Activated T-cell treated with anti-CD3 and anti-CD28 coated beads for 4 hours (primary cell): ENCODE measurements around the gene KANK2.
A peak's percentile ranks its signal among the peaks of the same experiment; 100 is the strongest.
"Not testable (repeated sequence)": the region's sequence is repeated elsewhere in the genome, so short reads cannot be mapped to it uniquely, and the experiment has no call there.

Source experiments
- DNase-seq: peaks from one replicate; pipeline ENCODE4 v3.0.0-alpha.2; 2020

KANK2 gene

DNA sequence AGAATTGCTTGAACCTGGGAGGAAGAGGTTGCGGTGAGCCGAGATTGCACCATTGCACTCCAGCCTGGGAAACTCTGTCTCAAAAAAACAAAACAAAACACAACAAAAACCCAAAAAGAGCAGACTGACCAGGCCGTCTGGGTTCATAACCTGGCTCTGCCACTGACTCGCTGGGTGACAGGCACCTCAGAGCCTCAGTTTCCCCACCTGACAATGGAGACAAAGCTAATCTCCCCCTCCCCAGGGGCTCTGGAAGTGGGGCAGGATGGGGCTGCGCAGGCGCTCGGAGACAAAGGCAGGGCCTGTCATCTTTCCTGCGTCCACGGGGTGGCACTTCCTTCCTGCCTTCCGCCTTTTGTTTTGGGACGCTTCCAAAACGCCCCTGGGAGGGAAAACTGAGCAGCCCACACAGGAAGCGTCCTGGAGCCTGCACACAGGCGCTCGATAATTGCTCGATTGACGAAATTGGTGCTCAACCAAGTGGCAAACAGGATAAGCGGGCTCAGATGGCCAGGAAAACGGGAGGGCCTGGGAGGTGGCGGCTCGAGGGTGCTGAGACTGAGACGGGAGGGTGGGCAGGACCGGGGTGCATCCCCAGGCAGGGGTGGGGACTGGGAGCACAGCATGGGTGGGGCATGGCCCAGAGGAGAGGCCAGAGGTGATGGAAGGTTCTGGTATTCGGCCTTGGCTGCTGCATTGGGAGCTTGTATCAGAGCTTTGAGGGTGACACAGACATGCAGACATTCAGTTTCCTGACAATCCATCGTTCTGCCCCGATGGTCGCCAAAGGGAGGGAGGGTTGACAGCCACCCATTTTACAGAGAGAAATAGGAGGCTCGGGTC lies 59.6 kb downstream of the KANK2 start:
- DNase-seq: peak; percentile 13

DNA sequence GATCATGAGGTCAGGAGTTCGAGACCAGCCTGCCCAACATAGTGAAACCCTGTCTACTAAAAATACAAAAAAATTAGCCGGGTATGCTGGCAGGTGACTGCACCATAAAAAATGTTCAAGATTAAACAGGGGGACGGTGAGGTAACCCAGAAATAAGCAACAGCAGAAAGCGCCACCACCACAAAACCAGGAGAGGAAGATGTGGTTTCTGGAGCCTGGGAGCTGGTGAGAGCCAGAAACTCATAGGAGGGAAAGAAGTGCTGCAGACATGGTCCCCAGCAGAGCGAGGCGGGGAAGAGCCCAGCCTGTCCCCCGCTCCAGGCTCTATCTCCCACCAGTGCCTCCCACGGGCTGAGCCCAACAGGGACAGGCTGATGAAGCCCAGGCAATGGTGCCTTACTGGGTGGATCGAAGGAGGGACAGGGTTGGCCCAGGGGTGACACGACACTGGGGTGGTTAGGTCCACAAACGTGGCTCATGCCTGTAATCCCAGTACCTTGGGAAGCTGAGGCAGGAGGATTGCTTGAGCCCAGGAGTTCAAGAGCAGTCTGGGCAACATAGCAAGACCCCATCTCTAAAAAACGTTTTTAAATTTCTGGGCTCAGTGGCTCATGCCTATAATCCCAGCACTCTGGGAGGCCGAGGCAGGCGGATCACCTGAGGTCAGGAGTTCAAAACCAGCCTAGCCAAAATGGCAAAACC lies 60.8 kb downstream of the KANK2 start:
- DNase-seq: no peak

DNA sequence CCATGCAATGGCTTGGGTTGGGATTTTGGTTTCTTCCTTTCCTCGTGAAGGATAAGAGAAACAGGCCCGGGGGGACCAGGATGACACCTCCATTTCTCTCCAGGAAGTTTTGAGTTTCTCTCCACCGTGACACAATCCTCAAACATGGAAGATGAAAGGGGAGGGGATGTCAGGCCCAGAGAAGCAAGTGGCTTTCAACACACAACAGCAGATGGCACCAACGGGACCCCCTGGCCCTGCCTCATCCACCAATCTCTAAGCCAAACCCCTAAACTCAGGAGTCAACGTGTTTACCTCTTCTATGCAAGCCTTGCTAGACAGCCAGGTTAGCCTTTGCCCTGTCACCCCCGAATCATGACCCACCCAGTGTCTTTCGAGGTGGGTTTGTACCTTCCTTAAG lies 65.9 kb downstream of the KANK2 start:
- DNase-seq: no peak

DNA sequence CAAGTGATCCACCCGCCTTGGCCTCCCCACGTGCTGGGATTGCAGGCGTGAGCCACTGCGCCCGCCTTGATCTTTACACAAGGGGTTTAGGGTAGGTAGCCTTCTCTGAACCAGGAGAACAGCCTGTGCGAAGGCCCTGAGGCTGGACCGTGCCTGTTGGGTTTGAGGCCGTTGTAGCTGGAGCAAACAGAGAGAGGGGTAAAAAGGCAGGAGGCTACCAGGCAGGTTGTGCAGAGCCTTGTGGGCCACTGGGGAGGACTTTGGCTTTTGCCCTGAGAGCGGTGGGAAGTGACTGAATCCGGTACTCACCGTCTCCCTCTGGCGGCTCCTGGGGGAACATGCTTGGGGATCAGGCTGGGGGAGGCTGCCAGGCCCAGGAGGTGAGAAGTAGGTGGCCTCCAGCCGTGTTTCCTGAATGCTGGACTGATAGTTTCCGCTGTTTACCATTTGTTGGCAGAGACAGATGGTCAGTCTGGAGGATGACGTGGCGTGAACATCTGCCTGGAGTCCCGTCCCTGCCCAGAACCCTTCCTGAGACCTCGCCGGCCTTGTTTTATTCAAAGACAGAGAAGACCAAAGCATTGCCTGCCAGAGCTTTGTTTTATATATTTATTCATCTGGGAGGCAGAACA lies 66.4 kb downstream of the KANK2 start:
- DNase-seq: peak; percentile 60

DNA sequence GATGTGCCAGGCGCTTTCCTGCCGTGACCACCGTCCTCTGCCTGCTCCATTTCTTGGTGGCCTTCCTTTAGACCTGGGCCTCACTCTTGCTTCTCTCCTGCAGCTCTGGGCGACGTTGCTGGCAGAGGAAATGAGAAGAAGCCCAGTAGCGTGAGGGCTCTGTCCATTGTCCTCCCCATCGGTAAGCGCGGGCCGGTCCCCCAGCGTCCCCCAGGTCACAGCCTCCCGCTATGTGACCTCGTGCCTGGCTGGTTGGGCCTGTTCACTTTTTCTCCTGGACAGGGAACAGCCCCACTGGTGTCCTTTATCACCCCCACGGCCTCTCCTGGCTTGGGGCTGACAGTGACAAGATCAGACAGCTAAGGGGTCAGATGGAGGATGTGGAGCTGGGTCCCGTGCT lies 69.4 kb downstream of the KANK2 start:
- no peak for DNase-seq

DNA sequence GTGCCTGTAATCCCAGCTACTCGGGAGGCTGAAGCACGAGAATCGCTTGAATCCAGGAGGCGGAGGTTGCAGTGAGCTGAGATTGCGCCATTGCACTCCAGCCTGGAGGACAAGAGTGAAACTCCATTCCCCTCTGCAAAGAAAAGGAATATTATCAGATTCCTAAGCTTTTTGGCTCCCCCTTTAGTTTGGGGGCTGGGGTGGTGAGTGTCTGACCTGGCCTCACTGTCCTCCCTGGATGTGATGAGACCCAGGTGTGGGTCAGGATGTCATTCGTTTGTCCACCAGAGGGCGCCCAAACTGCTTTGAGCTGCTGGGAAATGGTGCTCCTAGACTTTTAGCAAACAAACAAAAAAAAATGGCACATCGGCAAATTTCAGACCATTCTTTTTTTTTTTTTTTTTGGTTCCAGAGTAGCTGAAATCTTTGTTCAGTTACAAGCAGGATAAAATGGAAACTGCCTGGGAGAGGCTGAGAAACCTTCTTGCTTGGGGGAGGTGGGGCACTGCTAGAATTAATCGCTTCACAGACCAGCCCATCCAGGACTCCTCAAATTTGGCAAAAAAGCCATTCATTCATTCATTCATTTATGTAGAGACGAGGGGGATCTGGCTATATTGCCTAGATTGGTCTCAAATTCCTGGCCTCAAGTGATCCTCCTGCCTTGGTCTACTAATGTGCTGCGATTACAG lies 71.2 kb downstream of the KANK2 start:
- DNase-seq: peak; percentile 70

DNA sequence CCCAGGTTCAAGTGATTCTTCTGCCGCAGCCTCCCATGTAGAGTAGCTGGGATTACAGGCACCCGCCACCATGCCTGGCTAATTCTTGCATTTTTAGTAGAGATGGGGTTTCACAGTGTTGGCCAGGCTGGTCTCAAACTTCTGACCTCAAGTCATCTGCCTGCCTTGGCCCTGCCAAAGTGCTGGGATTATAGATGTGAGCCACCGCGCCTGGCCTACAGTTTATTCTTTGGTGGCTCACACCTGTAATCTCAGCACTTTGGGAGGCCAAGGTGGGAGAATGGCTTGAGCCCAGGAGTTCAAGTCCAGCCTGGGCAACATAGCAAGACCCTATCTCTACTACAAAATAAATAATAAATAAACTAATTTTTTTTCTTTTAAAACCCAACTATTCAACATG lies 73.2 kb downstream of the KANK2 start:
- DNase-seq: not testable (repeated sequence)

DNA sequence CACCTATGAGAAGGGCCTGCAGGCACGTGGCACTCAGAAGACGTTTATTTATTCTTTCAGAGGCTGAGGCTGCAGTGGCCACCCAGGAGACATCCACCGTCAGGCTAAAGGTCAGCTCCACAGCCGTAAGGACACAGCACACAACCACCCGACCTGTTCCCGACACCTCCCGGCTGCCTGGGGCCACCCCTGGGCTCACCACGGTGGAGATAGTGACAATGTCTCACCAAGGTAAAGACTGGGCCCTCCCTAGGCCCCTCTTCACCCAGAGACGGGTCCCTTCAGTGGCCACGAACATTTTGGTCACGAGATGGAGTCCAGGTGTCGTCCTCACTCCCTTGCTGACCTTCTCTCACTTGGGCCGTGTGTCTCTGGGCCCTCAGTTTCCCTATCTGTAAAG lies 74.2 kb downstream of the KANK2 start:
- DNase-seq: no peak

DNA sequence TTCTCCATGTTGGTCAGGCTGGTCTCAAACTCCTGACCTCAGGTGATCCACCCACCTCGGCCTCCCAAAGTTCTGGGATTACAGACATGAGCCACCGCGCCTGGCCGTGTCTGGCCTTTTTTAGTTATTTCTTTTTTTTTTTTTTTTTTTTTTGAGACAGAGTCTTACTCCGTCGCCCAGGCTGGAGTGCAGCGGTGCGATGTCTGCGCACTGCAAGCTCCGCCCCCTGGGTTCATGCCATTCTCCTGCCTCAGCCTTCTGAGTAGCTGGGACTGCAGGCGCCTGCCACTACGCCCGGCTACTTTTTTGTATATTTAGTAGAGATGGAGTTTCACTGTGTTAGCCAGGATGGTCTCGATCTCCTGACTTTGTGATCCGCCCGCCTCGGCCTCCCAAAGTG lies 75.4 kb downstream of the KANK2 start:
- not testable (repeated sequence) for DNase-seq

DNA sequence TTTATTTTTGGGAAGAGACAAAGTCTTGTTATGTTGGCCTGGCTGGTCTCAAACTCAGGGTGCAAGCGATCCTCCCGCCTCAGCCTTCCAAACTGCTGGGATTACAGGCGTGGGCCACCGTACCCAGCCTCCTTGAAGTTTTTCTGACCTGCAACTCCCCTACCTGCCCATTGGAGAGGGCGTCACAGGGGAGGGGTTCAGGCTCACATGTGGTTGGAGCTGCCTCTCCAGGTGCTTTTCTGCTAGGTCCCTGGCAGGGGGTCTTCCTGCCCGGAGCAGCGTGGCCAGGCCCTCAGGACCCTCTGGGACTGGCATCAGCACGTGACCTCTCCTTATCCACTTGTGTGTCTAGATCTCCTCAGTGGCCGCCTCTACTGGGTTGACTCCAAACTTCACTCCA lies 80.8 kb downstream of the KANK2 start:
- DNase-seq: no peak

DNA sequence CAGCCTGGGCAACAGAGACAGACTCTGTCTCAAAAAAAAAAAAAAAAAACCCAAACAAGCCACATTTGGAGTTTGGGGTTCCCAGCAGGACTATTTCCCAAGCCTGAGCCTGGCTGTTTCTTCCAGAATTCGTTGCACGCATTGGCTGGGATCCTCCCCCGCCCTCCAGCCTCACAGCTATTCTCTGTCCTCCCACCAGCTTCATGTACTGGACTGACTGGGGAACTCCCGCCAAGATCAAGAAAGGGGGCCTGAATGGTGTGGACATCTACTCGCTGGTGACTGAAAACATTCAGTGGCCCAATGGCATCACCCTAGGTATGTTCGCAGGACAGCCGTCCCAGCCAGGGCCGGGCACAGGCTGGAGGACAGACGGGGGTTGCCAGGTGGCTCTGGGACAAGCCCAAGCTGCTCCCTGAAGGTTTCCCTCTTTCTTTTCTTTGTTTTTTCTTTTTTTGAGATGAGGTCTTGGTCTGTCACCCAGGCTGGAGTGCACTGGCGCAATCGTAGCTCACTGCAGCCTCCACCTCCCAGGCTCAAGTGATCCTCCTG lies 81.4 kb downstream of the KANK2 start:
- DNase-seq: no peak

DNA sequence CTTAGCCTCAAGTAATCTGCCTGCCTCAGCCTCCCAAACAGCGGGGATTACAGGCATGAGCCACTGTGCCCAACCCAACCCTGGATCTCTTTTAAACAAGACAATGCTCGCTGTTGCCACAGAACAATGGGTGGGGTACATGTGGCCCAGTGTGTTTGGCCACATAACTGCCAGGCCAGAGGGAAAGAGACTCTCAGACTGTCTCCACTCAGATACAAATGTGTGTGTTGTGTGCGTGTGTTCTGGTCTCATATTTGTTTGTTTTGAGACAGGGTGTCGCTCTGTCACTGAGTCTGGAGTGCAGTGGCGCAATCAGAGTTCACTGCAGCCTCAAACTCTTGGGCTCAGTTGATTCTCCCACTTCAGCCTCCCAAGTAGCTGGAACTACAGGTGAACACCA lies 82.3 kb downstream of the KANK2 start:
- no peak for DNase-seq
